Activated naive CD8-positive, alpha-beta T cell treated with anti-CD3 and anti-CD28 coated beads, Interleukin-2, amount 50 U/mL, for 24 hours (primary cell): ENCODE data around the gene ACOXL.

Source experiments
- ATAC-seq: fragments of 150-1000 bp; cut with Tn5 transposase; one replicate; pipeline ENCODE4 v1.10.0; 2021
- DNase-seq: peaks from one replicate; pipeline ENCODE4 v3.0.0; 2021
- H3K27ac Mint-ChIP-seq: one replicate; pipeline ENCODE4 v1.8.0; 2021; ENCODE audit warnings: mild to moderate bottlenecking, mixed read lengths
- H3K27me3 Mint-ChIP-seq: one replicate; pipeline ENCODE4 v1.8.0; 2021; ENCODE audit warnings: mixed read lengths
- H3K36me3 Mint-ChIP-seq: one replicate; pipeline ENCODE4 v1.8.0; 2021; ENCODE audit warnings: low read depth, mixed read lengths
- H3K4me1 Mint-ChIP-seq: one replicate; pipeline ENCODE4 v1.8.0; 2021; ENCODE audit warnings: mixed read lengths
- H3K4me3 Mint-ChIP-seq: one replicate; pipeline ENCODE4 v1.8.0; 2021; ENCODE audit warnings: mild to moderate bottlenecking, moderate library complexity, mixed read lengths
- H3K9me3 Mint-ChIP-seq: one replicate; pipeline ENCODE4 v1.8.0; 2021; ENCODE audit warnings: mixed read lengths

The ACOXL gene

GRCh38 chr2:111157071-111157661 is 424.8 kb downstream of the ACOXL start:
- H3K4me1 Mint-ChIP-seq = peaks cover 61% of the 10 kb centered on the region
- peak; percentile 44 for ATAC-seq
- DNase-seq = no peak
- H3K9me3 Mint-ChIP-seq = no peaks in the 10 kb centered on the region
- peak overlapping the region; percentile 80 for H3K27ac Mint-ChIP-seq
- peak overlapping the region; percentile 51 for H3K4me3 Mint-ChIP-seq
- H3K27me3 Mint-ChIP-seq = peaks cover 2% of the 10 kb centered on the region
- peaks cover 89% of the 10 kb centered on the region for H3K36me3 Mint-ChIP-seq

GRCh38 chr2:111157798-111158197 is 425.4 kb downstream of the ACOXL start:
- peak; percentile 64 for ATAC-seq
- peaks cover 67% of the 10 kb centered on the region for H3K4me1 Mint-ChIP-seq
- H3K36me3 Mint-ChIP-seq = peaks cover 90% of the 10 kb centered on the region
- no peaks in the 10 kb centered on the region for H3K9me3 Mint-ChIP-seq
- no peak for DNase-seq
- peak overlapping the region; percentile 9 for H3K4me3 Mint-ChIP-seq
- peak overlapping the region; percentile 80 for H3K27ac Mint-ChIP-seq
- H3K27me3 Mint-ChIP-seq = peaks cover 2% of the 10 kb centered on the region

GRCh38 chr2:111159641-111160040 is 427.3 kb downstream of the ACOXL start:
- Mint-ChIP-seq H3K4me3 (no peak overlapping the region), H3K36me3 (peaks cover 89% of the 10 kb centered on the region), H3K4me1 (peaks cover 72% of the 10 kb centered on the region), H3K27me3 (peaks cover 2% of the 10 kb centered on the region), H3K9me3 (no peaks in the 10 kb centered on the region), H3K27ac (no peak overlapping the region)
- ATAC-seq = no peak
- no peak for DNase-seq

GRCh38 chr2:111160758-111161157 is 428.4 kb downstream of the ACOXL start:
- Mint-ChIP-seq H3K4me1 (peaks cover 62% of the 10 kb centered on the region), H3K27ac (no peak overlapping the region), H3K9me3 (no peaks in the 10 kb centered on the region), H3K36me3 (peaks cover 87% of the 10 kb centered on the region), H3K27me3 (peaks cover 2% of the 10 kb centered on the region), H3K4me3 (no peak overlapping the region)
- no peak for ATAC-seq
- no peak for DNase-seq

GRCh38 chr2:111161971-111162370 is 429.6 kb downstream of the ACOXL start:
- ATAC-seq (no peak), DNase-seq (no peak)
- Mint-ChIP-seq H3K36me3 (peaks cover 80% of the 10 kb centered on the region), H3K9me3 (no peaks in the 10 kb centered on the region), H3K27me3 (peaks cover 2% of the 10 kb centered on the region), H3K4me3 (no peak overlapping the region), H3K27ac (no peak overlapping the region), H3K4me1 (peaks cover 52% of the 10 kb centered on the region)

DNA sequence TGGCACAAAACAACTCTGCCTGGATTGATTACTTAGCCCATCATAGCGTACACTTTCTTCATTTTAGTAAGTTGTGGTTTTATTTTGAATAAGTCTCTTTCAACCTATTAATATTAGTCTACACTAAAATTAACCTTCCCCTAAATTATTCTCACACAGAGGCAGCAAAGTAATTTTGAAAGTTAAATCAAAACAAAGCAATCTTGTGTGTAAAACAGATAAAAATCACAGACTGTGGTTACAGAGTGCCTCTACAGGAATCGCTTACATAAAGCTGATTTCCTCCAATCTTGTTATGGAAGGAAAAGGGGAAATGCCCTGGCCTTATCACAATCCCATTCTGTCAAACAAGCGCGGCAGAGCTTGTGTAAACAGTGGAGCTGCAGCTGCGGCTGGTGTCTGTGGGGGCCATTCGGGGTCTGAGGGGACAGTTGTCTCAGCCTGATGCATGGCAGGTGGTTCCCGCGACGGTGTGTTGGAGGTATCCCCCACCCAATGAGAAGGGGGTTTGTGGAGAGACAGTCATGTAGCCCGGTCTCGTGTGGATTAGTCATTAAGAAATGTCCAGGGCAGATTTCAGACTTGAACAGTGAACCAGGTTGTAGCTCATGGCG is 430.5 kb downstream of the ACOXL start:
- peaks cover 72% of the 10 kb centered on the region for H3K36me3 Mint-ChIP-seq

DNA sequence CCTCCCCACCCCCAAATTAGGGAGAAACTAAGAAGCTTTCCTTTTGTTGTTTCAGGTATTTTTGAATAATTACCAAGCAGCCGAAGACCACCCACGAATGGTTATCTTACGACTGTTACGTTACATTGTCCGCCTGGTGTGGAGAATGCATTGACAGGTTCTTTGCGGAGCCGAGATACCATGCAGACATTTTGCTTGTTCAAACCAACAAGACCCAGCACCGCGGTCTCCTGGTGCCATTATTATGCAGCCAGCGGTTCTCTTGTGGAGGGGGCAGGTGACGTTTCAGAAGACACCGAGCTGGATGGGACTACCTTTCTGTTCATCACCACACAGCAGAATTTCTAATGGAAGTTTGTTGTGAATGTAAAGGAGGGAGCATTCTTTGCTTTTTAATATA is 431.7 kb downstream of the ACOXL start:
- Mint-ChIP-seq H3K27me3 (peaks cover 2% of the 10 kb centered on the region), H3K36me3 (peaks cover 63% of the 10 kb centered on the region), H3K27ac (no peak overlapping the region), H3K9me3 (no peaks in the 10 kb centered on the region), H3K4me1 (peaks cover 55% of the 10 kb centered on the region), H3K4me3 (no peak overlapping the region)
- ATAC-seq (no peak), DNase-seq (no peak)

More for the DNA sequence above, 430.5 kb downstream of the ACOXL start:
- peak overlapping the region; percentile 46 for H3K27ac Mint-ChIP-seq
- peaks cover 2% of the 10 kb centered on the region for H3K27me3 Mint-ChIP-seq
- DNase-seq (no peak), ATAC-seq (peak; percentile 48)
- H3K4me3 Mint-ChIP-seq = no peak overlapping the region
- H3K4me1 Mint-ChIP-seq = peaks cover 52% of the 10 kb centered on the region
- no peaks in the 10 kb centered on the region for H3K9me3 Mint-ChIP-seq

DNA sequence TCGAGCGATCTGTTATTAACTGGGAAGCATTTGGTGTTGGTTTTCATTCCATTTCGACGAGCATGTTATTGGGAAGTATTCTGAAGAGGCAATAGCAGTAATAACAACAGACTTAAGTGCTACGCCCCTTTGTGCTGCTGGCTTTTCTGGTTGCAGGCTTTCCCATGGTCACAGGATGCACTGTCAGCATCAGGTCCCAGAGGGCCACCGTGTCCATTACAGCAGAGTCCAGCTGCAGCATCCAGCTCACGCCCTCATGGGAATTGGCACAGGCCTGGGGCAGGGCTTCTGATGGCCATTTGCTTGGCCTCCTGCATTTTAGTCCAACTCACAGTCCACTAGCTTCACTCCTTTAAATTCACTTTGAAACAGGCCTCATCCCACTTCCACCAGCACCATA is 432.7 kb downstream of the ACOXL start:
- Mint-ChIP-seq H3K27me3 (peaks cover 5% of the 10 kb centered on the region), H3K9me3 (no peaks in the 10 kb centered on the region), H3K36me3 (peaks cover 54% of the 10 kb centered on the region), H3K4me1 (peaks cover 57% of the 10 kb centered on the region), H3K4me3 (no peak overlapping the region), H3K27ac (no peak overlapping the region)
- DNase-seq (no peak), ATAC-seq (no peak)

- DNase-seq (no peak), ATAC-seq (no peak)
- Mint-ChIP-seq H3K27ac (no peak overlapping the region), H3K4me3 (no peak overlapping the region), H3K27me3 (peaks cover 6% of the 10 kb centered on the region), H3K36me3 (peaks cover 45% of the 10 kb centered on the region), H3K9me3 (no peaks in the 10 kb centered on the region), H3K4me1 (peaks cover 49% of the 10 kb centered on the region)
These were observed 433.7 kb downstream of the ACOXL start for GRCh38 chr2:111166115-111166514.

DNA sequence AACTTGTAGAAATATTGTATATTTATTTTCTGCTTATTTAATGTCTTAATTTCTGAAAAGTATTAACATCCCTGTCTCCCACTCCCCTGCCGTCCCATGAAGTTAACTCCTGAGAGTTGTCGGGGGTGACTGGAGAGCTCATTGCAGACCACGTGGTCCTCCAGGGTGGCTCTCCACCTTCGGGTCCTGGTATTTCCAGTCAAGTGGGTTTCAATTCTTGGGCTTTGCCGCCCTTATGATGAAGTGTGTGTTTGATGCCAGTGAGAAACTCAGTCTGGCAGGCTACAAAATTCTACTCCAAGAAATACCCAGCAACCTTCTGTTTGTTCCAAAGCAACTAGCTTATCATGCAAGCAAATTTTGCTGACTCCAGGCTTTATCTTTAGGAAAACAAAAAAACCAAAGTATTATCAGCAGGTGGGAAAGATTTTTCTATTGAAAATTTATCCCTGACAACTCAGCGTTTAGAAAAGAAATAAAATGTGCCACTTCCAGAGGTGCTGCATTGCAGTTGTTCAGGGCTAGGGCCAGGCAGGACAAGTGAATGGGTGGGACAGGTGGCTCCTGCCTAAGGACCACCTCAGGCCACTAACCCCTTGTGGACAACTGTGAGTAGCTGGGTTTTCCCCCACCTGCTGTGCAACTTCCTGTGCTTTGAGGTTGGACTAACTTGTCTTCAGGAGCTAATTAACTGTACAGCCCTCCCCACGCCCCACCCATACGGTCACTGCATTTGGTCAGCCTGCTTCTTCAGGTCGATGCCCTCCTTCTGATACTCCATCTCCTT is 434.9 kb downstream of the ACOXL start:
- H3K9me3 Mint-ChIP-seq = no peaks in the 10 kb centered on the region
- peaks cover 39% of the 10 kb centered on the region for H3K4me1 Mint-ChIP-seq
- DNase-seq (no peak), ATAC-seq (no peak)
- no peak overlapping the region for H3K4me3 Mint-ChIP-seq
- H3K27me3 Mint-ChIP-seq = peaks cover 10% of the 10 kb centered on the region
- peaks cover 35% of the 10 kb centered on the region for H3K36me3 Mint-ChIP-seq
- H3K27ac Mint-ChIP-seq = no peak overlapping the region

GRCh38 chr2:111167863-111168162 is 435.4 kb downstream of the ACOXL start:
- H3K36me3 Mint-ChIP-seq = peaks cover 30% of the 10 kb centered on the region
- peaks cover 10% of the 10 kb centered on the region for H3K27me3 Mint-ChIP-seq
- no peak overlapping the region for H3K27ac Mint-ChIP-seq
- H3K4me3 Mint-ChIP-seq = no peak overlapping the region
- no peaks in the 10 kb centered on the region for H3K9me3 Mint-ChIP-seq
- no peak for DNase-seq
- no peak for ATAC-seq
- peaks cover 34% of the 10 kb centered on the region for H3K4me1 Mint-ChIP-seq
